A549 treated with AZD9567 at 1 μM for 4 hours (cell line): ENCODE data around the gene GSPT1. TPM values are rescaled to one million over a fixed set of nuclear protein-coding genes. Genes with fewer than 3 reads are reported as not detected.

Experiments
- total RNA-seq: library from RNA; stranded (reverse); fragments of 200-300 nt; extraction: Qiagen RNA extraction; gene quantifications from 5 replicates; pipeline ENCODE4 v1.2.3, GENCODE V29; 2022; ENCODE audit not compliant: insufficient read depth

The GSPT1 gene
- total RNA-seq, result 170 to 247 TPM (median 176 TPM) in 5 replicates

DNA sequence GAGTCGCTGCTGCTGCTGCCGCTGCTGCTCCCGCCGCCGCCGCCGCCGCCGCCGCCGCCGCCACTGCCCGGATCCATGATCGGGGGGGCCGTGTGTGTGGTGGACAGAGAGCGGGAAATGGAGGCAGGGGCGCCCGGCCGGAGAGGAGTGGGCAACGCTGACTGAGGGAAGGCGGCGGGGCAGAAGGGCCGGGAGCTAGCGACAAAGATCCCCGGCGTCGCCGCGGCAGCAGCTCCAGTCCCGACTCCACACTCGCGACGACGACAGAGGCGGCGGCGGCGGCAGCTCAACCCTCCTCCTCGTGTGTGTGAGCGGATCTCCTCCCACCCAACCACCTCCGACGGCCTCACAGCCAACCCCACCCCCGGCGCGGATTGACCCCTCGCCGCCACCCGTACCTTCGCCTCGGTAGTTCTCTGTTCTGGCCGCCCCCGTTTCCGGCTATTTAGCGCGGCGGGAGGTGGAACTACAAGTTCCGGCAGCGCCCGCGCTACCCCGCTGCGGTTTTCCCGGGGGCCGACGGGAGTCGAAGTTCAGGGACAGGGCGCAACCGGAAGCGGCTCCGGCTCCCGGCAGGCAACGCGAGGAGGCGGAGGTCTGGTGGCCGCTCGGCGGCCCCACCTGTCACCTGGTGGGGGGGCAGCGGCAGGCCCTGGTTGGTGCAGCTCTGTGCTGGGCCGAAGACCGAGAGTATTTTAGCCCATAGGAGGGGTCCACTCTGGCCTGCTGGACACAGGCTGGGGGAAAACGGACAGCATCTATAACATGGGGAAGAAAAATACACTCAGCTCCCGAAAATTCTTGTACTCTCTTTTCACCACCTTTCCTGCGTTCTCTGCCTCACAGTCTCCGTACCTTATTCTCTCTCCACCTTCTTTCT lies at the start of gene GSPT1:
GSPT1 (minus strand) TSS at position 313 of the 880 bp plus-strand sequence; CDS start at position 77, 236 bp downstream.

DNA sequence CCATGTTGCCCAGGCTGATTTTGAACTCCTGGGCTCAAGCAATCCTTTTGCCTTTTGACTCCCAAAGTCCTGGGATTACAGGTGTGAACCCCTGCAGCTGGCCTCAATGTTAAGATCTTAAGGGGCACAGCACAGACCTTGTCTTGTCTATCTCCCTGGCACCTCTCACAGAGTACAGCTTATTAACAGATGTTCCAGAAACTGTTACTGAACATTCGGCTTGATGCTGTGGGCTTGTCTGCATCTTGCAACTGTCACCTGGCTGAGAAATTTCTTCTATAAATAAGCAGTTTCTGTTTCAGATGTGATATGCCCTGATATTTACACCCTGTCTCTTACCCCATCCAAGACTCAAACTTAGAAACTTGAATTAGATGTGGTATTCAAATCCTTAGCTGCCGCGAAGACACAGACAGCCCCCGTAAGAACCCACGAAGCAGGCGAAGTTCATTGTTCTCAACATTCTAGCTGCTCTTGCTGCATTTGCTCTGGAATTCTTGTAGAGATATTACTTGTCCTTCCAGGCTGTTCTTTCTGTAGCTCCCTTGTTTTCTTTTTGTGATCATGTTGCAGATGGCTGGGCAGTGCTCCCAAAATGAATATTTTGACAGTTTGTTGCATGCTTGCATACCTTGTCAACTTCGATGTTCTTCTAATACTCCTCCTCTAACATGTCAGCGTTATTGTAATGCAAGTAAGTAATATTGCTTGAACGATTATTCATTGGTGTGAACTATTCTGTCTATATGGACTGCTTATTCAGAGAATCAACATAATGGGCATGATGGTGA lies 49.2 kb upstream of the GSPT1 start, which contains the start of gene TNFRSF17:
TNFRSF17 (plus strand) TSS at position 450 of the 791 bp plus-strand sequence; CDS start at position 565, 115 bp downstream.

DNA sequence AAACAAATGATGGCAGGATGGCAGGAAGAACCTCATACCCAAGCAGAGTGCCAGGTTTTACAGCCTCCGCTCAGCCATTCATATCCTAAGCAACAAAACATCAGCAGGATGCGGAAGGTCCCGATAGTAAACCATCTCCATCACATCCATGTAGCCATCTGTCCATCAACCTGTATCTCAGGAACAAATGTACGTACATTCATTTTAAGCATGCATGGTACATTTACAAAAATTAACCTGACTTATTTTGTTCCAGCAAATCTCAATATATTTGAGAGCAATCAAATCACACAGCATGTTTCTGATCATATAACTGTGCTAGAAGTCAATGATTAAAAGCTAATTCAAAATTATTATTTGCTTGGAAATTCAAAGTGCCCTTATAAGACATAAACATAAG lies 26.2 kb upstream of the GSPT1 start, which contains the start of gene NPIPB2:
NPIPB2 (minus strand) TSS at position 101 of the 400 bp plus-strand sequence; CDS start at position 101, 0 bp downstream.

DNA sequence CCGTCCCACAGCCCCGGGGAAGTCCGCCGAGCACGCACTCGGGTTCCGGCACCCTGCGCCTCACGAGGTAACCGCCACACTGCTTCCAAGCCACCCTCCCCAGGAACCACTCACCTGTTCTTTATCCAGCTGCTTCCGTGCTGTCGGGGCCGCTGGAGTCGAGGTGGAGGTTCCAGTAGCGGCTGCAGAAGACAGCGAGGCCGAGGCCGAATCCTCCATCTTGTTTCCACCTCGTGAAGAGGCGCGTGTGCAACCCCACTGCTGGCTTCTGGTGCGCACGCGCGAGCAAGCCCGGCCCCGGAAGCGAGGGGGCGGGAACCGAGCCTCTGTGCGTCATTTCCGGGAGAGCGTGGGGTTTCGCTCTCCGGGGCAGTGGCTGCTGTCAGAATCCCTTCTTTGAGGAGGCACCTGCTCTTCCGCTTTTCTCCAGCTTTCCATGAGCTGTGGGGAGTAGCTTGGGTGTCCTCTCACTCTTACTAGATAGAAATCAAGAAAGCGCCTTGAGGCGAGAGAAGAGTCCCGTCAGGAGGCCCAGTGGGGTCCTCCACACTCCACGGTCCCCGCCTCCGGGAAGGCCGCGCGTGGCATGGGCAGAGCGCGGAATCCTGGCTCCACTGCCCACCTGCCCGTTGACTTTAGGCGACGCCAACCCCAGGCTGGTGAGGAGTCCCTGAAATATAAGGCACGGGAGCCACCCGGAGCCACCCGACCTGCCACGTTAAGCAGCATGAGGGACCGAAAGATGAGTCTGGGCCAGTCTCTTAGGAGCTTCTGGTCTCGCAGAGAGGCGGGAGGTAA lies 64.3 kb downstream of the GSPT1 start, which contains the start of gene RSL1D1:
RSL1D1 (minus strand) TSS at position 249 of the 798 bp plus-strand sequence; CDS start at position 219, 30 bp downstream.

Other genes starting within 250 kb of the GSPT1 start
- gene SNN, start 247.5 kb downstream of the GSPT1 start, total RNA-seq, result 10.1 to 17.4 TPM (median 16.3 TPM) in 5 replicates
- gene TXNDC11, start 173.1 kb downstream of the GSPT1 start, total RNA-seq, result 38.1 to 41.5 TPM (median 39.2 TPM) in 5 replicates
- gene ZC3H7A, start 118.7 kb downstream of the GSPT1 start, total RNA-seq, result 25.5 to 35.0 TPM (median 27.8 TPM) in 5 replicates
- 217 to 318 TPM (median 229 TPM) in 5 replicates for gene RSL1D1, start 64.4 kb downstream of the GSPT1 start, total RNA-seq
- 1.9 to 3.3 TPM (median 2.8 TPM) in 4 of 5 replicates, not detected in the other for gene NPIPB2, start 26.1 kb upstream of the GSPT1 start, total RNA-seq
- gene TNFRSF17, start 49.3 kb upstream of the GSPT1 start, total RNA-seq, result not detected in 5 replicates
- 2.7 to 3.7 TPM (median 2.8 TPM) in 5 replicates for gene SNX29, start 60.8 kb upstream of the GSPT1 start, total RNA-seq